ENCODE measurements around the gene RASD1. TPM values are rescaled to one million over a fixed set of nuclear protein-coding genes. Genes with fewer than 3 reads are reported as not detected.

RASD1 gene
- total RNA-seq, 1 experiment from 2014 or later = 59.0 TPM

DNA sequence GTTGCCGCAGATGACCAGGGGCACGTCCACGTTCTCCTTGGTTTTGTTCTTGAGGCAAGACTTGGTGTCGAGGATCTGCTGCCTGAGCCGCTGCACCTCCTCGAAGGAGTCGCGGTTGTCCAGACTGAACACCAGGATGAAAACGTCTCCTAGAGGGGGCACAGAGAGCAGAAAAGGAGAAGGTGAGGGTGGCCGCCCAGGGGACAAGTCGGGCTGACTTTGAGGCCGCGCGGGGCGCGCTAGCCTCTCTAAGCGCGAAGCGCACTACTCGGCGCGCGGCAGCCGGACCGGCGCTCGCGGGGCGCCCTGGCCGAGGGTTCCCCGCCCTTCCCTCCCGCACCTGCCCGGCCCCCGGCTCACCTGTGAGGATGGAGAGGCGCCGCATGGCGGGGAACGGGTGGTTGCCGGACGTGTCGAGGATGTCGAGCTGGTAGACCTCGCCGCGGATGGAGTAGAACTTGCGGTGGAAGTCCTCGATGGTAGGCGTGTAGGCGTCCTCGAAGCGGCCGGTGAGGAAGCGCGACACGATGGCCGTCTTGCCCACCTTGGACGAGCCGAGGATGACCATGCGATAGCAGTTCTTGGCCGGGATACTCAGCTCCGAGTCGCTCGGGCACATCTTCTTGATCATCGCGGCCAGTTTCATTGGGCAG, 533 bp downstream of the RASD1 start:
- Histone ChIP-seq H3K79me2 (ENCODE audit: low read length) (no peaks in the 10 kb centered on the region), H3K9me3 (ENCODE audit: low read length) (no peaks in the 10 kb centered on the region), H3K36me3 (ENCODE audit: low read depth, low read length) (peaks cover 14% of the 10 kb centered on the region; the same call in 1 of the 2 replicates), H3K27me3 (ENCODE audit: low read length) (no peaks in the 10 kb centered on the region), H3F3A (ENCODE audit: low read length, unreplicated experiment) (no peaks in the 10 kb centered on the region), H3K9me2 (replicated peaks; ENCODE audit: low read length) (no peaks in the 10 kb centered on the region), H3K4me2 (ENCODE audit: low read length) (peak overlapping the region; percentile 83), H3K4me1 (ENCODE audit: insufficient read depth, low read length) (peaks cover 17% of the 10 kb centered on the region), H2AFZ (ENCODE audit: low read length) (no peak overlapping the region), H3K4me3 (ENCODE audit: low read length) (peak overlapping the region; percentile 86), H4K20me1 (ENCODE audit: low read length) (peaks cover 8% of the 10 kb centered on the region; the same call in 1 of the 2 replicates), H3K9ac (ENCODE audit: low read length) (peak overlapping the region; percentile 82), H3K27ac (ENCODE audit: low read length) (no peak overlapping the region)
- BruUV-seq (replicated peaks) = TSS peak; percentile 75
- ATAC-seq (peak; percentile 2), DNase-seq (peak; percentile 22)
- TF ChIP-seq EZH2phosphoT487 (IDR thresholded peaks at IDR 0.05; ENCODE audit: borderline replicate concordance, low read length) (no peak), CTCF (conservative IDR thresholded peaks at IDR 0.05; ENCODE audit: low read depth, low read length) (no peak), EZH2 (IDR thresholded peaks at IDR 0.05; ENCODE audit: low read length, unreplicated experiment) (no peak)
- POLR2A ChIA-PET (ENCODE audit: unreplicated experiment) = interaction anchor here (0.5 kb wide), 1 partner anchor 225 kb away, joined by 3 read pairs; no protein-coding TSS in a partner anchor
- intact Hi-C loops (cut with micrococcal nuclease) = loop anchor here (1.0 to 10.0 kb wide), 3 partner anchors 75 to 139 kb away; no protein-coding TSS in a partner anchor
- CTCF ChIA-PET = interaction anchor here (0.6 to 2.0 kb wide), 5 partner anchors 43 to 146 kb away, joined by 4 to 19 read pairs (median 12); no protein-coding TSS in a partner anchor

GRCh38 chr17:17494870-17495535, 1.2 kb downstream of the RASD1 start:
- ATAC-seq (peak; percentile 13), DNase-seq (peak; percentile 60)
- Histone ChIP-seq H2AFZ (ENCODE audit: low read length) (no peak overlapping the region), H3K4me3 (ENCODE audit: low read length) (peak overlapping the region; percentile 86), H3K9me2 (replicated peaks; ENCODE audit: low read length) (no peaks in the 10 kb centered on the region), H3K36me3 (ENCODE audit: low read depth, low read length) (peaks cover 19% of the 10 kb centered on the region; the same call in 1 of the 2 replicates), H3K4me1 (ENCODE audit: insufficient read depth, low read length) (peaks cover 17% of the 10 kb centered on the region), H3K79me2 (ENCODE audit: low read length) (no peaks in the 10 kb centered on the region), H3K27ac (ENCODE audit: low read length) (no peak overlapping the region), H3K9me3 (ENCODE audit: low read length) (no peaks in the 10 kb centered on the region), H3K4me2 (ENCODE audit: low read length) (peak overlapping the region; percentile 83), H3F3A (ENCODE audit: low read length, unreplicated experiment) (no peaks in the 10 kb centered on the region), H3K9ac (ENCODE audit: low read length) (peak overlapping the region; percentile 82), H4K20me1 (ENCODE audit: low read length) (peaks cover 12% of the 10 kb centered on the region; the same call in 1 of the 2 replicates), H3K27me3 (ENCODE audit: low read length) (no peaks in the 10 kb centered on the region)
- TF ChIP-seq EZH2 (IDR thresholded peaks at IDR 0.05; ENCODE audit: low read length, unreplicated experiment) (no peak), CTCF (conservative IDR thresholded peaks at IDR 0.05; ENCODE audit: low read depth, low read length) (0 out of 2 replicates have a peak, but pooled peaks have one; percentile 13), EZH2phosphoT487 (IDR thresholded peaks at IDR 0.05; ENCODE audit: borderline replicate concordance, low read length) (no peak)
- POLR2A ChIA-PET (ENCODE audit: unreplicated experiment) = no interaction called here
- CTCF ChIA-PET = no interaction called here
- no TSS peak for BruUV-seq (replicated peaks)
- intact Hi-C loops (cut with micrococcal nuclease) = loop anchor here (10.0 kb wide), 1 partner anchor 80 kb away; no protein-coding TSS in a partner anchor
